Mesothelial cell of epicardium (in vitro differentiated cells): Measurements from ENCODE around the gene GFRA1. TPM values are rescaled to one million over a fixed set of nuclear protein-coding genes. Genes with fewer than 3 reads are reported as not detected.

Experiments used
- DNase-seq, 2 experiments: peaks; one replicate each; pipeline ENCODE4 v3.0.0; 2021; ENCODE audit warnings: low spot score in 2 of 2; ENCODE audit not compliant: unreplicated experiment in 2 of 2
- H3K27ac Mint-ChIP-seq: 2 replicates; pipeline ENCODE4 v1.8.0; 2021; ENCODE audit warnings: mixed read lengths
- H3K27me3 Mint-ChIP-seq: 2 replicates; pipeline ENCODE4 v1.8.0; 2021; ENCODE audit warnings: low read depth, mixed read lengths
- H3K36me3 Mint-ChIP-seq: 2 replicates; pipeline ENCODE4 v1.8.0; 2021; ENCODE audit warnings: mixed read lengths
- H3K4me1 Mint-ChIP-seq: 2 replicates; pipeline ENCODE4 v1.8.0; 2021; ENCODE audit warnings: mixed read lengths
- H3K4me3 Mint-ChIP-seq: 2 replicates; pipeline ENCODE4 v1.8.0; 2021; ENCODE audit warnings: mild to moderate bottlenecking, moderate library complexity, mixed read lengths
- H3K9me3 Mint-ChIP-seq: 2 replicates; pipeline ENCODE4 v1.8.0; 2021; ENCODE audit warnings: mixed read lengths
- CTCF ChIP-seq: fragments of 200-600 bp; sonication (generic); IDR thresholded peaks from one replicate; pipeline ENCODE4 v1.5.0; 2021; ENCODE audit warnings: antibody characterized with exemption; ENCODE audit not compliant: unreplicated experiment
- total RNA-seq: library from RNA; stranded (reverse); gene quantifications from 3 replicates; pipeline ENCODE4 v1.2.1, GENCODE V29; 2021

Gene GFRA1
- total RNA-seq, 1 donor from 2014 or later = 40.8 TPM

GRCh38 chr10:116195039-116195438, 78.0 kb downstream of the GFRA1 start:
- Mint-ChIP-seq H3K27ac (no peak overlapping the region), H3K4me1 (peaks cover 4% of the 10 kb centered on the region), H3K36me3 (peaks cover 9% of the 10 kb centered on the region), H3K27me3 (no peaks in the 10 kb centered on the region), H3K9me3 (peaks cover 21% of the 10 kb centered on the region), H3K4me3 (no peak overlapping the region)
- TF ChIP-seq CTCF = no peak
- no peak for DNase-seq

GRCh38 chr10:116194061-116194460, 78.9 kb downstream of the GFRA1 start:
- Mint-ChIP-seq H3K4me1 (peaks cover 4% of the 10 kb centered on the region), H3K27me3 (peaks cover 1% of the 10 kb centered on the region), H3K9me3 (peaks cover 21% of the 10 kb centered on the region), H3K27ac (no peak overlapping the region), H3K36me3 (peaks cover 9% of the 10 kb centered on the region), H3K4me3 (no peak overlapping the region)
- no peak for DNase-seq
- no peak for TF ChIP-seq CTCF

- no peak overlapping the region for H3K27ac Mint-ChIP-seq
- H3K27me3 Mint-ChIP-seq = peaks cover 2% of the 10 kb centered on the region
- H3K4me3 Mint-ChIP-seq = no peak overlapping the region
- no peak for TF ChIP-seq CTCF
- DNase-seq = no peak
- peaks cover 4% of the 10 kb centered on the region for H3K4me1 Mint-ChIP-seq
- H3K9me3 Mint-ChIP-seq = peaks cover 19% of the 10 kb centered on the region
- H3K36me3 Mint-ChIP-seq = peaks cover 5% of the 10 kb centered on the region
These were observed 82.1 kb downstream of the GFRA1 start for GRCh38 chr10:116190883-116191282.

GRCh38 chr10:116186273-116186672, 86.7 kb downstream of the GFRA1 start:
- Mint-ChIP-seq H3K27ac (no peak overlapping the region), H3K4me3 (no peak overlapping the region), H3K4me1 (peaks cover 3% of the 10 kb centered on the region), H3K9me3 (no peaks in the 10 kb centered on the region), H3K27me3 (peaks cover 2% of the 10 kb centered on the region), H3K36me3 (no peaks in the 10 kb centered on the region)
- no peak for DNase-seq
- no peak for TF ChIP-seq CTCF

GRCh38 chr10:116185199-116185867, 87.7 kb downstream of the GFRA1 start:
- H3K9me3 Mint-ChIP-seq = no peaks in the 10 kb centered on the region
- DNase-seq = no peak
- no peak overlapping the region for H3K27ac Mint-ChIP-seq
- TF ChIP-seq CTCF = no peak
- H3K27me3 Mint-ChIP-seq = peaks cover 2% of the 10 kb centered on the region
- H3K4me3 Mint-ChIP-seq = no peak overlapping the region
- H3K4me1 Mint-ChIP-seq = peaks cover 3% of the 10 kb centered on the region
- H3K36me3 Mint-ChIP-seq = no peaks in the 10 kb centered on the region

GRCh38 chr10:116184512-116184794, 88.6 kb downstream of the GFRA1 start:
- H3K4me1 Mint-ChIP-seq = peaks cover 3% of the 10 kb centered on the region
- TF ChIP-seq CTCF = no peak
- no peak overlapping the region for H3K4me3 Mint-ChIP-seq

More at GRCh38 chr10:116184512-116184794, 88.6 kb downstream of the GFRA1 start:
- Mint-ChIP-seq H3K27me3 (peaks cover 2% of the 10 kb centered on the region), H3K27ac (no peak overlapping the region), H3K36me3 (no peaks in the 10 kb centered on the region), H3K9me3 (no peaks in the 10 kb centered on the region)
- DNase-seq = no peak
